Fibroblast of the aortic adventitia (primary cell): Measurements from ENCODE around the gene ZCWPW2. TPM values are rescaled to one million over a fixed set of nuclear protein-coding genes. Genes with fewer than 3 reads are reported as not detected.

Source experiments
- DNase-seq: peaks from one replicate; pipeline ENCODE4 v3.0.0-alpha.2; 2010; ENCODE audit warnings: low read depth
- H3K4me3 ChIP-seq: 2 replicates; pipeline ENCODE4 v1.5.1; 2011; ENCODE audit warnings: low read depth, mild to moderate bottlenecking, control low read depth, low read length, moderate library complexity
- CTCF ChIP-seq: IDR thresholded peaks from 2 replicates; pipeline ENCODE4 v1.5.1; 2011; ENCODE audit warnings: mild to moderate bottlenecking, low read length, control low read depth, inconsistent platforms; ENCODE audit not compliant: insufficient read depth
- total RNA-seq: library from RNA; depleted of rRNA; stranded (reverse); fragments of >200 nt; gene quantifications from 2 replicates; pipeline ENCODE4 v1.2.3, GENCODE V29; 2012; ENCODE audit warnings: low replicate concordance

ZCWPW2 gene
- total RNA-seq, 1 donor, result 1.2 TPM

GRCh38 chr3:28334552-28334951 lies 14.0 kb upstream of the ZCWPW2 start:
- TF ChIP-seq CTCF, result peak; percentile 9
- H3K4me3 ChIP-seq, result no peak overlapping the region
- DNase-seq, result peak; percentile 28

GRCh38 chr3:28335246-28335645 lies 13.3 kb upstream of the ZCWPW2 start:
- DNase-seq, result no peak
- no peak for TF ChIP-seq CTCF

GRCh38 chr3:28337230-28337629 lies 11.3 kb upstream of the ZCWPW2 start:
- no peak for DNase-seq
- H3K4me3 ChIP-seq, result no peak overlapping the region
- no peak for TF ChIP-seq CTCF

More at GRCh38 chr3:28335246-28335645, 13.3 kb upstream of the ZCWPW2 start:
- H3K4me3 ChIP-seq, result no peak overlapping the region

- TF ChIP-seq CTCF, result no peak
- no peak for DNase-seq
- no peak overlapping the region for H3K4me3 ChIP-seq
These were observed 5.4 kb upstream of the ZCWPW2 start for GRCh38 chr3:28343144-28343543.

GRCh38 chr3:28345690-28346089 lies 2.8 kb upstream of the ZCWPW2 start:
- no peak for DNase-seq
- no peak overlapping the region for H3K4me3 ChIP-seq
- no peak for TF ChIP-seq CTCF

GRCh38 chr3:28347374-28348264 lies 902 bp upstream of the ZCWPW2 start:
- H3K4me3 ChIP-seq, result peak overlapping the region; percentile 82
- TF ChIP-seq CTCF, result no peak
- peak; percentile 91 for DNase-seq
